A172 (cell line): ENCODE results near the gene RNF138. TPM values are rescaled to one million over a fixed set of nuclear protein-coding genes. Genes with fewer than 3 reads are reported as not detected.
A peak's percentile ranks its signal among the peaks of the same experiment; 100 is the strongest.
"Not testable (repeated sequence)": the region's sequence is repeated elsewhere in the genome, so short reads cannot be mapped to it uniquely, and the experiment has no call there.

Experiments used
- DNase-seq: peaks from one replicate; pipeline ENCODE4 v3.0.0-alpha.2; 2015; ENCODE audit warnings: low spot score
- total RNA-seq: library from RNA; depleted of rRNA; stranded (reverse); fragments of >200 nt; shearing (Covaris generic); gene quantifications from 2 replicates; pipeline ENCODE4 v1.2.3, GENCODE V29; 2014; rRNA removed

The RNF138 gene, protein sequence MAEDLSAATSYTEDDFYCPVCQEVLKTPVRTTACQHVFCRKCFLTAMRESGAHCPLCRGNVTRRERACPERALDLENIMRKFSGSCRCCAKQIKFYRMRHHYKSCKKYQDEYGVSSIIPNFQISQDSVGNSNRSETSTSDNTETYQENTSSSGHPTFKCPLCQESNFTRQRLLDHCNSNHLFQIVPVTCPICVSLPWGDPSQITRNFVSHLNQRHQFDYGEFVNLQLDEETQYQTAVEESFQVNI
- 40.6 and 65.3 TPM in 2 replicates for total RNA-seq

DNA sequence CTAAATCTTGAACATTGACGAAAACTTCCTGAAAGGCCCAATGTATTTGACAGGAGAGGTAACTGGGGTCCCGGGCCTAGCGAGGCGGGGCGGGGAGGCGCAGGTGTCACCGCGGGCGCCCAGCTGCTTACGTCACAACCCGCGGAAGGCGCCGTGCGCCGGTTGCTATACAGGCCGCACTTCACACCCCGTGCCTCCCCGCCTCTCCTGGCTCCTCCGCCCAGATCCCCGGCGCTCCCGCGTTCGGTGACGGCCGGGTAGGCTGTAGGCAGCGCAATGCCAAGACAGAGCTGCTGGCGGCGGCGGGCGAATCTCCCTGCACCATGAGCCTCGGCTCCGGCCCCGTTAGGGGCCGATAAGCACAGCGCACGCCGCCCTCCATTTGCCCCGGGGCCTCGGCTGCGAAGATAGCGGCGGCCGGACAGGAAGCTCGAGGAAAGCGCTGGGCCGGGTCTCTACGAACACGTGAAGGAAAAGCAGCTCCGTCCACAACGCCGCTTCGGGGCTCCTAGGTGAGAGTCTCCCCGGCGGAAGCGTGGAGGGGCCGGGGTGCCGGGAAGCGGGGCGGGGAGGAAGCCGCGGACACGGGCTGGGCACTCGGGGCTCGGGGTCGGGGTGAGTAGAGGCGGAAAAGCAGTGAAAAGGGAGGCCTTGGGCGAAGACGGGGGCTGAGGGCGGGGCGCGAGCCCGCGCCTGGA, at the start of gene RNF138:
Gene RNF138 (plus strand): TSS at position 151 of the 698 bp plus-strand sequence. CDS start 903 bp downstream, outside the sequence.
- peak; percentile 75 for DNase-seq

DNA sequence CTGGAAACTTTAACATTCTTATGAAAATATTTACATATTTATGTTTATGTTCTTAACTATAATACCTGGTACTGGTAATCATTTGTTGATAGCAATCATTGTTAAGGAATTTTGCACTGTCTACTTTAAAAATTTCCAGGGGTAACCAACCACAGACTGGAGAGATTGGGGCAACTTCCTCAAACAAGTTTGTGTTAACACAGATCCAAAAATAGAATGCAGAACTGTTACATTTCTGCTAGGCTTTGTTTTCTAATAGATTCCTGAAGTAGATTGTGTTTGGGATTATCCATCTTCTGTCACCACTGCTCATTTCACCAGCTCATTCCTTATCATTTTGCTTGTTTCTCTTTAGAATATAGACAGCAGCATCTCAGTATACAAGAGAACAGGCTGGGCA, 49.3 kb upstream of the RNF138 start:
- no peak for DNase-seq

DNA sequence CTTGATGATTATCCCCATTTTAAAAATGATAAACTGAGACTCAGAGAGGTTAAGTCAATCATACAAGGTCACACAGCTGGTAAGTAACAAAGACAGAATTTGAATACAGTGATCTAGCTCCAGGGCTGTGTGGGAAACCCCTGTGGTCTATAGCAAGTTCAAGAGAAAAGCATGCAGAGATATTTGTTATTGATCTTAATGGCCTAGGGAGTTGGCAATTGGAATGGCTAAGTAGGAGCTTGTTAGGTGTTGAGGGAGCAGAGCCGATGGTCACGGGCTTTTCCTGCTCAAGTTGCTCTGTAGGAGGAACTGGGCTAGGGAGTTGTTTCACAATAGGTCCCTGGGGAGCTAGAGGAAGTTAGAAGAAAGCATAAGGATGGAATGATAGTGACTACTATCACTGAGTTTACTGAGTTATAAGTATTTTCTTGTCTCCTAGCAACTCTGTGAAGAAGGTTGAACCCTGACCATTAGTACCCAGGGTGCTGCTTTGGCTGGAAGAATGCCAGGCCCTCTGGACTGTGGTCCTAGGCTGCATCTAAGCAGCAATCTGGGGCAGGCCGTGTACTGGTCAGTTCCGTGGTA, 43.1 kb upstream of the RNF138 start:
- DNase-seq: peak; percentile 15

DNA sequence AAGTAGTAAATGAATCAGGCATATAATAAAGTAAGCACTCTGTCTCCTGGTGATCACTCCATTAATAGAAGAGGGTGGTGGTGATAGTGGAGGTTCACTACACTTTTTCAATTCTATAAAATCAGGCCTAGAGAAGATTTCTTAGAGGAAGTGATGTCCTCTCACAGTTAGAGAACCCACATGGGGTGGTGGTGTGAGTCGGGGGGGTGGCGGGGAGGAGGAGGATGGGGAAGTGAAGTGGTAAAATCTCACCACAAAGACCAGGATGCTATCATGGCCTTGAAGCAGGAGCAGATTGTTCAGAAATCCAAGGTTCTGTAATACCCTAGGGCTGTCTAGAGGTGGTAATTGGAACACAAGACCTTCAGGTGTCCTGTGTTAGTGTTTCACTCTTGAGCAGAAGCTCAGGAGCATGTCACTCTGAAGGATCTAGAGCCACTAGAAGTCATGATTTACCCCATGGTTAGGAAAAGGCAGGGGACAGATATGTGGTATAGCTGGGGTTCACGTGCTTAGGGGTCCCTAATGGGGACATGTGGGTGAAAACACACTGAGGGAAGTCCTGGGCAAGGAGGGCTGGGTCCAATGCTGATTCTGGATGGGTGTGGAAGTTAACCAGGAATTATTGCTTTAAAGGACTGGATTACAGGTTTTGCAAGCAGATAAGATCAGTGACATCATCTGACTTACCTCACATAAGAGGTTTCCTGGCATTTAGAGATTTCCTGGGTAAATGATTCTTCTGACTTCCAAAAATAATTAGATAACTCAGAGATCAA, 42.1 kb upstream of the RNF138 start:
- DNase-seq: peak; percentile 67

DNA sequence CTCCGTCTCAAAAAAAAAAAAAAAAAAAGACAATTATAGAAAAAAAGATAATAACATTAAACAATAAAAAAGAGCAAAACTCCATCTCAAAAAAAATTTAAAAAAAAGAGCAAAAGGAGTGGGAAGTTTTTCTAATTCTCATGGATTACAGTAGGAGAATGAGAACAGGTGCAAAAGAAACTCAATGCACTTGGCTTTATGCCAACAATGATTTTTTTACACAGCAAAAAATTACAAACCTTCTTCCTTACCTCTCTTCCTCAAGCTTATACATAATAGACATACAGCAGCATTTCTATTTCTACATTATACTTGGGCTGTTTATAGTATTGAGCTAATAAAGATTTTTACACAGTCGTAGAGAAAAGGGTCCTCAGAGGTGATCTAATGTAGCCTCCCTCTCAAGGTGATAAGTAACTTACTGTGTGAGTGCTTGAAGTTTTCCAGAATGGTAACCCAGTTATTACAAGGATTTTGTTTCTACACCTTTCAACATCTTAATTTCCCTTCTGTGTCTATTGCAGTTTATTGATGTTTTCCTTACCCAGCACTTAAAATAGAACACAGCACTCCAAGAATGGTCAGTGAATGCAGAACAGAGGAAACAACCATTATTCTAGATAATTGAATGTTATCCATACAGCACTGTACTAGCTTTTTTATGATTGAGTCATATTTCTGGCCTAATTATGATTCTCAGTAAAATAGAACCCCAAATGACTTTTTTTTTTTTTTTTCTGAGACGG, 34.9 kb upstream of the RNF138 start:
- no peak for DNase-seq

DNA sequence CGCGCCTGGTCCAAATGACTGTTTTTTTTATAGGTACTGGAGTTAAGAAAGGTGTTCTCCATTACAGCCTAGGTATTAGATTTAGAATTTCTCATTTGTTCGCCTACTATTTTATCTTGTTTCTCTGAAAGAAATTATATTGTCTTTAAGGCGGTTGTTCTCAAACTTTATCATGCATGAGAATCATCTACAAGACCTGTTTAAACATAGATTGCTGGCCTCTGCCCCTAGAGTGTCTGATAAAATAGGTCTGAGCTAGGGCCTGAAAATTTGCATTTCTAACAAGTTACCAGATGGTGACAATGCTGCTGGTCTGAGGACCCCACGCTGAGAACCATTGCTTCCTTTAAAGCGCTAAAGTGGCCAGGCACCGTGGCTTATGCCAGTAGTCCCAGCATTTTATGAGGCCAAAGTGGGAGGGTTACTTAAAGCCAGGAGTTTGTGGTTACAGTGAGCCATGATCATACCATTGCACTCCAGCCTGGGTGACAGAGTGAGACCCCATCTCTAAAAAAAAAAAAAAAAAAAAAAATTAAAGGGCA, 34.0 kb upstream of the RNF138 start:
- DNase-seq: no peak

DNA sequence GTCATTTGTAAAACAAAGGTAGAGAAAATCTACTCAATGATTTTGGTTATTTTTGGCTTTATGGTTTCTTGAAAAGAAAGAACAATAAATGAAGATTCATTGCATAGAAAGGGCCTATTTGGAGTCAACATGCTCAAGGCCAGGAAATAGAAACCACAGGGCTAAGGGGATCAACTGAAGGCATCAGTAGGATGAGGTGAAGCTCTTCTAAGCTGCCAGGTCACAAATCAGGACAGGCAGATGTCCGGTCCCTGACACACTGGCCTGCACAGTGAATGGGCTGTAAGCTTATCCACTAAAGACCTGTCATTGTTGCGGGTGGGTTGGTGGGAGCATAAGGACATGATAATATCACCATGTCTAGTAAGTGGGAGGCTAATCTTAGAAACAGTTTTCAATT, 31.6 kb upstream of the RNF138 start:
- no peak for DNase-seq

DNA sequence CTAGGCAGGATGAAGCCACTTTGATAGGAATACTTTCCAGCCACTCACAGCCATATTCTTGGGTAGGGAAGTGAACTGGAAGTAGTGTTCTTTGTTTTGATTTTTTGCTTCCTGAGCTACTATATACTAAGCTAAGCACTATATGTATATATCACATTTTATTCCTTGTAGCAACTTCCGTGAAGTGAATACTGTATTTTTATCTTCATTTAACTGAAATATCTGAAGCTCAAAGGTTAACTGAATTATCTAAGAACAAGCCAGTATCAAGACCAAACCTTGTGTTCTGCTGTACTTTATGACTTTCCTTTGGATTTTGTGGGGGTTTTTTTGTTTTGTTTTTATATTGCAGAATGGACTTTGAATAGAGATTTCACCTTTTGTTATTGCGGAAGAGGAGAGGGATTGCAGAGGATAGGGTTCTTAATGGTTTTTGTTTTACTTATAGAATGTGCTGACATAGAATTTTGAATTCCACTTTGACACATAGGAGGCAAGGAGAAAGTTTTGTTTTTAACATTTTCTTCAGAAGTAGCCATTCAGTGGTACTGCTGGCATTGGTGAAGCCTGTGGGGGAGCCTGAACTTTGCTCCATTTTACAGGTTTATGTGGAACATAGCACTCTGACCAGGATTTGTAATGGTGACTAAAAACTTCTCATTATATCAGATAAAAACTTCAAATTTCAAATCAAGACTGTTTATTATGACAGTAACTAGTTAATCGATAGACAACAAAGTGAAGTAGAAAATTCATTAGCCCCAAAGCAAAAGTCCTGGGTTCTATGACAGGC, 24.1 kb upstream of the RNF138 start:
- no peak for DNase-seq

DNA sequence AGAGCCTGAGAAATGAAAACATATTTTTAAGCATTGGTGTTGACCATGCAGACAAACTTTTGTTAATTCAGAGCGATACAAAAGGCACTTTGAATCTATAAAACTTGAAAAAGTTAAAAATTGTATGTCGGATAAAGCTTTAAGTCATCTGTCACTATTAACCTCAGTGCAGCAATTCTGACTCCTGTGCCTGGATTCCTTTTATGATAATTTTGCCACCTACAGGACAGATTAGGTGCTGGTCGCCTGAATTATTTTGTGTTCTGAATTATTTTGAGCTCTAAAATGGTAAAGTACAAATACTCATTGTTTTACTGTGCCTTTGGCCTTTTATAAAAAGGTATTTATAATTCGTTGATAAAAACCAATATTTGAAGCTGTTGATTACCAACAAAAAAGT, 19.4 kb upstream of the RNF138 start:
- DNase-seq: peak; percentile 19

DNA sequence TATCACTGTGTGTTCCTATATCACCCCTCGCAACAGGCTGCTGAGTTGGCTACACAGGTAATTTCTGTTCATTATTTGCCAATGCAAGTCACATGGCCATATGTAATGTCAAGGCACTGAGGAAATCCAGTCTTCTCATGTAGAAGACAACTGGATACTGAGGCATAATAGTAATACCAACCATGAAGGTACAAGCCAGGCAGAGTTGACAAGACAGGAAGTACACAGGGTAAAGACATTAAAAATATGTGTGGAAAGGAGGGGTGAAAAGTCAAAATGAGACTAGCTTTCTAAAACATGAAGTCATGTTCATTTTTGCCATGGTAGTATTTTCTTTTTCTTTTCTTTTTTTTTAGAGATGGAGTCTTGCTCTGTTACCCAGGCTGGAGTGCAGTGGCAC, 17.5 kb upstream of the RNF138 start:
- DNase-seq: no peak

DNA sequence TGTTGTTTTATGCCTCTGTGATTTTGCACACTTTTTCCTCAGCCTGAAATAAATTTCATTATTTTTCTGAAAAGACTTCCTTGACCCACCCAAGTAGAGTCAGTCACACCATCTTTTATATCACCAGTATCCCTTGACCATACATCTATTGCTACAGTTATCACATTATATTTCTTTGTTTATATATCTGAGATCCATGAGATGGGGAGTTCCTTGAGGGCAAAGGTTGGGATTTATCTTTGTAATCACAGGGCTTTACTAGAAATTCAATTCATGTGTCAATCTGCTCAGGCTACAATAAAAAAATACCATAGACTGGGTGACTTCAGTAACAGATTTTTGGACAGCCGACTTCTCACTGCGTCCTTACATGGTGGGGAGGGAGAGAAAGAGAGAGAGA, 12.8 kb upstream of the RNF138 start:
- DNase-seq: no peak

DNA sequence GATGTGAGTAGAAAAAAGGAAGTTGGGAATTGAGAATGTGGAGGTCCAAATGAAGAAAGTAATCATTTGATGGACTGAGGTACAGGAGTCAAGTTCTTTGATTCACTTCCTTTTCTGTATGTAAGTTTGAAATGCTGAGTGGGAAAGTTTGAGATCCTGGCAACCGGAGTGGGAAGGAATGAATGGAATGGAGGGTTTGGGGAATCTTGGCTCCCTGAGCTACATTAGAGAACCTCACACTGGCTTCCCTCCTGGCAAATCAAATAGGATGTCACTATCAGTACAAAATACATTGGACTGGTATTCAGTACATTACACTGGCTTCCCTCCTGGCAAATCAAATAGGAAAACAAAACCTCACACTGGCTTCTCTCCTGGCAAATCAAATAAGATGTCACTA, 9.8 kb upstream of the RNF138 start:
- no peak for DNase-seq

DNA sequence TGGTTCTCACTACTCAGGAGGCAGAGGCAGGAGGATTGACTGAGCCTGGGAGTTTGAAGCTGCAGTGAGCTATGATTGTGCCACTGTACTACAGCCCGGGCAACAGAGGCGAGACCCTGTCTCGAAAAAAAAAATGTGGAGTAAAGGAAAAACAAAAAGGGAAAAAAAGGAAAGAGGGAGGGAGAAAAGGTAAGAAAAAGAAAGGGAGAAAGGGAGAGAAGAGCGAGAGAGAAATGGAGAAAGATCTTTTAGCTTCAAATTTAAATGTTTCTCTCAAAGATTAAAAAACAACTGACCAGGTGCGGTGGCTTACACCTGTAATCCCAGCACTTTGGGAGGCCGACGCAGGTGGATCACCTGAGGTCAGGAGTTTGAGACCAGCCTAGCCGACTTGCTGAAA, 7.9 kb upstream of the RNF138 start:
- DNase-seq: no peak

DNA sequence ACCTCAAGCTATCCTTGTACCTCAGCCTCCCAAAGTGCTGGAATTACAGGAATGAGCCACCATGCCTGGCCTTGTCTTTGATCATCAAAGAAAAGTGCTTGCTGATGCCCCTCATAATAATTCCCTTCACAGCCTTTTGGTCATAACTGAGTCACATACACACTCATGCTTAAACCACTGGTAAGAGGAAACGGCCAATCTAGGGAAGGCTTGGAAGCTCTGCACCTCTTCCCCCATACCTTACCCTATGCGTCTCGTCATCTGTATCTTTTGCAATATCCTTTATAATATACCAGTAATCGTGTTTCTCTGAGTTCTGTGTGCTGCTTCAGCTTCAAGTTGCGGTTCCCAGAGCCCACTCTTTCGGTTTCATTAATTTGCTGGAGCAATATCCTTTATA, 4.8 kb upstream of the RNF138 start:
- peak; percentile 19 for DNase-seq

DNA sequence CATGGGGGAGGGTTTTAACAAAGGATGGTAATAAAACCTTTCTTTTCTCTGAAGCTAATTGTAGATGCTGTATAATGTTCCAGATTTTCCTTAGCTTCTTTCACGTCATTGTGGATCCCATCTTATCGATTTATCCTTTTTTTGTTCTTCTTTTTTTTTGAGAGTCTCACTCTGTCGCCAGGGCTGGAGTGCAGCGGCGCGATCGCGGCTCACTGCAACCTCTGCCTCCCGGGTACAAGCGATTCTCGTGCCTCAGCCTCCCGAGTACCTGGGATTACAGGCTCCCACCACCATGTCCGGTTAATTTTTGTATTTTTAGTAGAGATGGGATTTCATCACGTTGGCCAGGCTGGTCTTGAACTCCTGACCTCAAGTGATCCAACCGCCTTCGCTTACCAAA, 843 bp upstream of the RNF138 start:
- not testable (repeated sequence) for DNase-seq

DNA sequence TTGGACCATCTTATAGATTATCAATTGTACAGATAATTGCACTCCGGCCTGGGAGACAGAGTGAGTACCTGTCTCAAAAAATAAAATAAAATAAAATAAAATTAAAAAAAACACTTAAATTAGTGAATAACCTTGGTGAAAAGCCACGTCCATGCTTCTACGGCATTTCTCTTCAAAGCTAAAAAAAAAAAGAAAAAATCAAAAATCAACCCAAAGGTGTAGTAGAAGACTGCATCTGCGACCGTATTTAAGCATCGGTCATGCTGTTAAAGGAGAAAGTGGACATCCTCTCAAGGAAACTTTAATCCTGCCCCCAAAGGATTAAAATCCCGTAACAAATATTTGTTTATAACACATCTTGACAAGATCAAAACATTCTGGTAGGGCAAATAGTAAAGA, 350 bp upstream of the RNF138 start:
- no peak for DNase-seq

DNA sequence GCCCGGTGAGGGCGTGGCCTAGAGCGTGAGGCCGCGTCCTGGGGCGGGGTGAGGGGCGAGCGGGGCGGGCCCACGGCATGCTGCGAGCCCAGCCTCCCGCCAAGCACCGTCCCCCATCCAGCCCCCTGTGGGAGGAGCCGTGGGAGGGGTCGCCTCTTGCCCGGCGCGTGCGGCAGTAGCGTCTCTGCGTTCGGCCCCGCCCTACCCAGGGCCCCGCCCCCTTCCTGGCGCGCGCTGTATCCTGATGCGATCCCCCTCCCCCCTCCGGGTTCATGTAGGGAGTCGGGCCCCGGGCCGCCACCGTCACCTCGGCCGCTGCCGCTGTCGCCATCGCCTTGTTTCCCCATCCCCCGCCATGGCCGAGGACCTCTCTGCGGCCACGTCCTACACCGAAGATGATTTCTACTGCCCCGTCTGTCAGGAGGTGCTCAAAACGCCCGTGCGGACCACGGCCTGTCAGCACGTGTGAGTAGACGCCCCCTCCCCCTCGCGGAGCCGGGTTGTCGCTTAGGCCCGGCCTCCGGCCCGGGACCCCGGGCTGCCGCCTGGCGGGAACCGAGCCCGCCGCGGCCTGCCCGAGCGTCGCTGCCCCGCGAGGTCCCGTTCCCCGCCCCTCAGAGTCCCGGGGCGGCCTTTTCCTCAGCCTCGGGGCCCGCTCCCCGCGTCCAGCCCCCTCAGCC, 888 bp downstream of the RNF138 start:
- DNase-seq: peak; percentile 93

DNA sequence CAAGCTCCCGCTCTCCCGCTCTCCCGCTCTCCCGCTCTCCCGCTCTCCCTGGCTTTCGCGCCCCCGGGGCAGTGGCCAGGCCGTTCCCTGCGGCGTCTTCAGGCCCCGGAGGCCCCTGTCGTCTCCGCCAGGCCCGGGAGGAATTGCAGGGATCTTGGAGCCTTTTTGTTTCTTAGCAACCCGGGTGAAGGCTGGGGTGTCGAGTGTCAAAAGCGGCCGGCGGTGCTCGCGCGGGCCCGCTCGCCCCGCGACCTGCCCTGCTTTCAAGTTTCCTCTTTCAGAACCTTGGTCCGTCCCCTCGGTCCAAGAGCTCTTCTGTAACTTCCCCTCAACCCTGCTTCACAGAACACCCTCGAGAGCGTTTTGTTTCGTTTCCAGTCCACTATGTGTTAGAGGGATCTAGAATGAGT, 1.4 kb downstream of the RNF138 start:
- DNase-seq: peak; percentile 30

DNA sequence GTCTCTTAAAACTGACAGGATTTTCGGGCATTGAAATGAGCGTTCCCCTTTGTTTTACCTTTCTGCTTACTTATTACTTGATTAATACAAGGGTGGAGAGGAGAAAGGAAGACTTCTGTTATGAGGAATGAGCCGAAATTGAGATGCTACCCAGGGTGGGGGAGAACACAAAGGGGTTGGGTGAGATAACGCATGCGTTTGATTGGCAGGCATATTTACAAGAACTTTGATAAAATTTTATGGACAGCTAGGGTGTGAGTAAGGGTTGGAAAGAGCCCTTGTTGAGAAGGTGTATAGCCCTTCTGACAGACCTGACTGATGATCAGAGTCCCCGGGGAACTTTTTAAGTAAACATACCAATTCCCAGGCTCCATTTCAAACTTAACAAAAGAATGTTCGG, 1.8 kb downstream of the RNF138 start:
- no peak for DNase-seq
